Esophagus (tissue), 2 donors: ENCODE data around the gene KHK. TPM values are rescaled to one million over a fixed set of nuclear protein-coding genes. Genes with fewer than 3 reads are reported as not detected.
A peak's percentile ranks its signal among the peaks of the same experiment; 100 is the strongest.

ENCODE experiments used
- H3K27ac ChIP-seq, 2 donors: one replicate each; pipeline ENCODE4 v1.5.1; 2013; ENCODE audit warnings: low read depth in 2 of 2, mild to moderate bottlenecking in 2 of 2, inconsistent platforms in 1 of 2, low read length in 1 of 2, moderate library complexity in 1 of 2
- H3K27me3 ChIP-seq, 2 donors: one replicate each; pipeline ENCODE4 v1.6.1; 2013; ENCODE audit warnings: low read length in 2 of 2, control low read depth in 1 of 2, mild to moderate bottlenecking in 1 of 2; ENCODE audit not compliant: insufficient read depth in 2 of 2, control insufficient read depth in 1 of 2
- H3K36me3 ChIP-seq, 2 donors: one replicate each; pipeline ENCODE4 v1.6.1; 2013; ENCODE audit warnings: low read length in 1 of 2; ENCODE audit not compliant: control insufficient read depth in 2 of 2, insufficient read depth in 2 of 2
- H3K4me1 ChIP-seq, 2 donors: one replicate each; pipeline ENCODE4 v1.6.1; 2013; ENCODE audit warnings: low read length in 1 of 2; ENCODE audit not compliant: control insufficient read depth in 2 of 2, insufficient read depth in 2 of 2
- H3K4me3 ChIP-seq, 2 donors: one replicate each; pipeline ENCODE4 v1.5.1; 2013; ENCODE audit warnings: low read length in 2 of 2, mild to moderate bottlenecking in 2 of 2, low read depth in 1 of 2, moderate library complexity in 1 of 2
- H3K9me3 ChIP-seq, 2 donors: one replicate each; pipeline ENCODE4 v1.6.1; 2013; ENCODE audit warnings: mild to moderate bottlenecking in 2 of 2, low read depth in 1 of 2, low read length in 1 of 2, moderate library complexity in 1 of 2; ENCODE audit not compliant: control insufficient read depth in 2 of 2, insufficient read depth in 1 of 2
- WGBS, 2 donors: extraction: QIAGEN DNeasy Blood & Tissue Kit; methylation state at CpG; one replicate each; pipeline ENCODE4 v1.1.7; 2013; 5-methylcytosine and 5-hydroxymethylcytosine counted together
- polyA plus RNA-seq, 2 donors: library from polyadenylated mRNA; stranded (reverse); fragments of 200-250 nt; gene quantifications; one replicate each; pipeline ENCODE4 v1.2.3, GENCODE V29; 2013
- donor health status: healthy with polysubstance abuse.
- donor health status: Bipolar disorder and iron deficiency.

The KHK gene
- polyA plus RNA-seq, 2 donors: 2.2 to 3.3 TPM

DNA sequence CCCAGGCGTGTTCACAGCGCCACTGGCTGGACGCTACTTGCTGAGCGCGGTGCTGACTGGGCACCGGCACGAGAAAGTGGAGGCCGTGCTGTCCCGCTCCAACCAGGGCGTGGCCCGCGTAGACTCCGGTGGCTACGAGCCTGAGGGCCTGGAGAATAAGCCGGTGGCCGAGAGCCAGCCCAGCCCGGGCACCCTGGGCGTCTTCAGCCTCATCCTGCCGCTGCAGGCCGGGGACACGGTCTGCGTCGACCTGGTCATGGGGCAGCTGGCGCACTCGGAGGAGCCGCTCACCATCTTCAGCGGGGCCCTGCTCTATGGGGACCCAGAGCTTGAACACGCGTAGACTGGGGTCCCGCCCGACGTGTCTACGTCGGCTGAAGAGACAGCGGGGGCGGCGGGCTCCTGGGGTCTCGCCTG lies 891 bp upstream of the KHK start:
- no peaks in the 10 kb centered on the region for H3K27me3 ChIP-seq
- H3K36me3 ChIP-seq: no peaks in the 10 kb centered on the region
- peaks cover 4 to 16% of the 10 kb centered on the region in 2 donors for H3K4me1 ChIP-seq
- peak overlapping the region; percentile 89 for H3K27ac ChIP-seq
- H3K4me3 ChIP-seq: peak overlapping the region; percentile 51 to 61
- no peaks in the 10 kb centered on the region for H3K9me3 ChIP-seq
- 1% methylated on average over 38 of the region's 38 CpGs for WGBS, 2 donors

DNA sequence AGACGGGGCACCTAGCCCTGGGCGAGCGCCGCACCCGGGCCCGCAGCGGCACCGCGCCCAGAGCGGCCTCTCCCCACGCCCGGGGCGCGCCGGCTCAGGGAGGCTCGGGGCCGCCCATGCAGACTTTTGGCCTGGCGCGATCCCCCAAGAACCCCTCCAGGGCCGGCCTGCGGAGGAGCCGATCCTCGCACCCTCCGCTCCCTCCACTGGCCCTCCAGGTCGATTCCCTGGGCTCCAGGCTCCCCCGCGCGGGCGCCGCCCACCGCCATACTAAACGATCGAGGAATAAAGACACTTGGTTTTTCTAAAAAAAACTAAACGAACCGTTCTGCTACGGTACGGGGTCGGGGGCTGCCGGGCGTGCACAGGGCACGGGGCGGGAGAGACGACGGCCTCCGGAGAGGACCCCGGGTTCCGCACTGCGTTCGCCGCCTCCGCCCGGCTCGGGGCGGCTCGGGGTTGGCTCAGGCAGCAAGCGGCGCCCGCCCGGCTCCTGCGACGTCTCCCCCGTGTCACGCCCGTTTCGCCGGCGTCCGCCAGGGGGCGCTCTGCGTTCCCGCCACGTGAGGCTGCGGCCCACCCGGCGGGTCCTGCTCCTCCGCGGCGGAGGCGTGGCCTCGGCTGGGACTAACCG lies 365 bp upstream of the KHK start:
- WGBS, 2 donors: 0 to 1% methylated on average over 68 to 81 of the region's 81 CpGs
- Histone ChIP-seq H3K9me3 (no peaks in the 10 kb centered on the region), H3K4me3 (peak overlapping the region; percentile 51 to 61), H3K4me1 (peaks cover 4 to 12% of the 10 kb centered on the region in 2 donors), H3K36me3 (no peaks in the 10 kb centered on the region), H3K27me3 (no peaks in the 10 kb centered on the region), H3K27ac (peak overlapping the region; percentile 89)

DNA sequence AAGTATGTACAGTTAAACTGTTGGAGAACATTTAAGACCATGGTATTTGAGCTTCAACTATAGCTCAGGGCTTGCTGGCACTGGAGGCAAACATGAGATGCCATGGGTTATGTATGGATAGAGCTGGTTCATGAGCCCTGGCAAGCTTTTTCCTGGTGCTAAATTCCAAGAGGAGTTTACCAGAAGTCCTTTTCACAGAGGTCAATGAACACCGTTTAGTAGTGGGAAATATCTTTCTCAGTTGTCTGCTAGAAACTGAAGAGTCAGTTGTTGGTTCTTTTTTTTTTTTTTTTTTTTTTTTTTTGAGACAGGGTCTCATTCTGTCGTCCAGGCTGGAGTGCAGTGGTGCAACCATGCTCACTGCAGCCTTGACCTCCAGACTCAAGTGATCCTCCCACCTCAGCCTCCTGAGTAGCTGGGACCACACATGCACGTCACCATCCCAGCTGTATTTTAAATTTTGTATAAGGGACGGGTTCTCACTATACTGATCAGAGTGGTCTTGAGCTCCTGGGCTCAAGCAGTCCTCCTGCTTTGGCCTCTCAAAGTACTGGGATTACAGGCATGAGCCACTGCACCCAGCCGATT lies 1.3 kb downstream of the KHK start:
- Histone ChIP-seq H3K36me3 (peaks cover 0 to 2% of the 10 kb centered on the region in 2 donors), H3K4me3 (no peak overlapping the region), H3K27ac (no peak overlapping the region), H3K4me1 (peaks cover 4 to 10% of the 10 kb centered on the region in 2 donors), H3K27me3 (no peaks in the 10 kb centered on the region), H3K9me3 (no peaks in the 10 kb centered on the region)
- 86 to 87% methylated on average over 5 of the region's 5 CpGs for WGBS, 2 donors

DNA sequence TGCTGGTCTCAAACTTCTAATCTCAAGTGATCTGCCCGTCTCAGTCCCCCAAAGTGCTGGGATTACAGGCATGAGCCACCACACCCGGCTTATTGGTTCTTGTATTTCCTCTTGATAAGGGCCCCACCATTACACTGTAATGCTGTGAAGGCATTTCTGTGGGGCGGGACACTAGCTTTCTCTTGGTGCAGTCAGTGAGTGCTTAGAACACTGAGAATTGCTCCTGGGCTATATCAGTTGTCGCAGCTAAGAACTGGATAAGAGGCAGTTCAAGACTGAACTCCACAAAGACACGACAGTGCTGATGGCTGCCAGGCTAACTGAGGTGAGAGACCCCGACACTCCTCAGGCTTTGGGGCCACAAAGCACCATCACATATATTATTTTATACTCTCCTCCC lies 2.1 kb downstream of the KHK start:
- no peaks in the 10 kb centered on the region for H3K9me3 ChIP-seq
- H3K4me3 ChIP-seq: no peak overlapping the region
- peaks cover 0 to 2% of the 10 kb centered on the region in 2 donors for H3K36me3 ChIP-seq
- peaks cover 4 to 10% of the 10 kb centered on the region in 2 donors for H3K4me1 ChIP-seq
- H3K27me3 ChIP-seq: no peaks in the 10 kb centered on the region
- WGBS, 2 donors: 86 to 95% methylated on average over 6 of the region's 6 CpGs
- H3K27ac ChIP-seq: no peak overlapping the region

DNA sequence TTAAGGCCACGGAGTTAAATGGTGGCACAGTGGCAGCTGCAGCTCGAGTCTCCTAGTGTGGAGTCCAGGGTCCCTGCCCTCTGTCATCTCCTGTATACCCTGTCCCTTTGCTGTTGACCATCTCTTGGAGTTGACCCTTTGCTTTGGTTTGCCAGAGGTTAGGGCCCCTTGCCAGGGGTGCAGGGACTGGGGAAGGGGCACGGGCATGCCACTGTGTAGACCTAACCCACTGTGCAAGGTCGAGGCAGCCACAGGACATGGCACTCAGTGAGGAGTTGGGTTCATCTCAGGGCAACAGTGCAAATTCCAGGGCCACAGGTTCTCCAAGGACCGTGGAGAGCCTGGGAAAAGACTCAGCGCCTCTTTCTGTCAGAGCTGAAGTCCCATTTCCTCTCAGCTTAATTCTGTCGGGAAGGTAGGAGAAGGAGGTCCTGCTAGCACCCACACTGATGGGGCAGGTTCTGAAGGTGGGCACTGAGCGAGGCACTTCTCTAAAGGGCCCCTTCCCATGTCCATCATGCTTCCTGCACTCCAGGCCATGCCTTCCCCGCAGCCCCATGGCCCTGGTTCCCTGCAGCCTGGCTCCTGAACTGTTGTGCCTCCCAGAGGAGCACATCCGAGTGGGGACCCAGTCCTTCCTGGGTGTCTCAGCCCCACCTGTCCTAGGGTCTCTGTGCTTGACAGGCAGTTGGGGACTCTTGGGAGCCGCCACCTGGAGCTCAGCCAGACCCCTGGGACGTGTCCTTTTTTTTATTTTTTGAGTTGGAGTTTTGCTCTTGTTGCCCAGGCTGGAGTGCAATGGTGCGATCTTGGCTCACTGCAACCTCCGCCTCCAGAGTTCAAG lies 2.8 kb downstream of the KHK start:
- 88 to 90% methylated on average over 14 of the region's 14 CpGs for WGBS, 2 donors
- no peak overlapping the region for H3K27ac ChIP-seq
- no peaks in the 10 kb centered on the region for H3K9me3 ChIP-seq
- no peaks in the 10 kb centered on the region for H3K27me3 ChIP-seq
- peaks cover 4 to 10% of the 10 kb centered on the region in 2 donors for H3K4me1 ChIP-seq
- no peak overlapping the region for H3K4me3 ChIP-seq
- H3K36me3 ChIP-seq: peaks cover 0 to 2% of the 10 kb centered on the region in 2 donors

DNA sequence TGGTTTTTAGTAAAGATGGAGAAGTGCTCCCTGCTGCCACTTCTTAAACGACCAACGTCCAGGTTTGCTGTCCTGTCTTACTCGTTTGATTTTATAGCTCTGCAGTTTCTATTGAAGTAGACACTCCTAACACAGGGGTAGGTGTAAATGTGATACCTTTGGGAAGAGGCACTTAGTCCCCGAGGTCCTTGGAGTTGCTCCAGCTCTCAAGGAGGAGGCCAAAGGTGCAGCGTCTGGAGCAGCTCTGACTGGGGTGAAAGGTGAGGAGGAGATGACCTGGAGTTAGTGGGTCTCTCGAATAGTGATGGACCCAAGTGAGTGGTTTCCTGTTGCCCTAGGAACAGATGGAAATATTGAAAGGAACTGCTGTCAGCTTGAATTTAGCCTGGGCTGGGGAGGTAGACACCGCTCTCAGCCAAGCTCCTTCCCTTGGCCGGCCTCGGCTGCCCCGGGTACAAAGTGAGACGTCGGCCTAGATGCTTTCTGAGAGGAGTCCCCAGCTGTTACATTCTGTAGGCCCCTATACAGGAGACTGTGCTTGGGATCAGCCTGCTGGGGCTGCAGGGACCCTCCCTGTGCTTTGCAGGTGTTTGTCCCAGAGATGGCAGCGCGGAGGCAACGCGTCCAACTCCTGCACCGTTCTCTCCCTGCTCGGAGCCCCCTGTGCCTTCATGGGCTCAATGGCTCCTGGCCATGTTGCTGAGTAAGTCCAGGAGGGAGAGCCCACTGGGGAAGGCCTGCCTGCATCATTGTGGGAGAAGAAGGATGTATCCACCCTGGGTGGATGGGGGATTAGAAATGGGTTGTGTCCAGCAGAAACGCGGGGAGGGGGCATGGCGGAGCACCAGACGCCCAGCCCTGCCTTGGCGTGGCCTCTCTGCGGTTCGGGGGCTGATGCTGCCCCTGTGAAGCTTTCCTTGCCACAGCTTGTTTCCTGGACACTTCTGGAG lies 5.4 kb downstream of the KHK start:
- Histone ChIP-seq H3K4me1 (peaks cover under 1 to 14% of the 10 kb centered on the region in 2 donors), H3K27ac (no peak overlapping the region), H3K4me3 (no peak overlapping the region), H3K9me3 (no peaks in the 10 kb centered on the region), H3K27me3 (no peaks in the 10 kb centered on the region), H3K36me3 (peaks cover 0 to 2% of the 10 kb centered on the region in 2 donors)
- WGBS, 2 donors: 74 to 81% methylated on average over 25 of the region's 25 CpGs

DNA sequence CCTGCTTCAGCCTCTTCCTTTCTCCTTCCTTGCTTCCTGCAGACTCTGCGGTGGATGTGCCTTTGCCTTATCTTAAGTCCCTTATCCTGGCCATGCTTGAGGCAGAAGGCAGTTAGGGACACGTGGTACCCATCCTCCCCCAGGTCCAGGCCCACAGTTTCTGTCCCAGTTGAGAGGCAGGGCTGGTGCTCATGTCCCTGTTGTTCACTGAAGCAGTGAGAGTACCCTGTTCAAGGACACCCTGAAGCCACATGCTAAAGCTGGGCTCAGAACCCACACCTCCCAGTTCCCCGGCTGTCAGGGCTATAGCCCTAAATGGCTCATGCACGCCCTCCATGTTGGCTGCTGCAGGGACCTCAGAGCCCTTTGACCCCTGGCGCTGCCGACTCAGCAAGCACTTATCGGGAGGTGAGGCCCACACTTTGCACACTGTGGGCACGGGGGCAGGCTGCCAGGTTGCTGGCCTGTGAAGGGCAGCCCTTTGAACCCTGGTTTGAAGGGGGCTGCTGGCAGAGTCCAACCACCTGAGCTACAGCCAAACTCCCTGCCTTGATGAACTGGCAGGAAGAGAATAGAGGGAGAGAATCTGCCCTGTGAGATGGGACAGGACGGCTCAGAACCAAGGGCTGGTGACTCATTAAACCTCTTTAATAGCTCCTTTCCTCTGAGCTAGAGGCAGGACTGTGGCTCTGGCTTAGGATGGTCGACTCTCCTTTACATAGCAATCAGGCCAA lies 6.3 kb downstream of the KHK start:
- Histone ChIP-seq H3K4me1 (peaks cover 0 to 10% of the 10 kb centered on the region in 2 donors), H3K36me3 (peaks cover 0 to 2% of the 10 kb centered on the region in 2 donors), H3K4me3 (no peak overlapping the region), H3K27me3 (no peaks in the 10 kb centered on the region), H3K27ac (no peak overlapping the region), H3K9me3 (no peaks in the 10 kb centered on the region)
- 60 to 77% methylated on average over 9 to 10 of the region's 10 CpGs for WGBS, 2 donors

DNA sequence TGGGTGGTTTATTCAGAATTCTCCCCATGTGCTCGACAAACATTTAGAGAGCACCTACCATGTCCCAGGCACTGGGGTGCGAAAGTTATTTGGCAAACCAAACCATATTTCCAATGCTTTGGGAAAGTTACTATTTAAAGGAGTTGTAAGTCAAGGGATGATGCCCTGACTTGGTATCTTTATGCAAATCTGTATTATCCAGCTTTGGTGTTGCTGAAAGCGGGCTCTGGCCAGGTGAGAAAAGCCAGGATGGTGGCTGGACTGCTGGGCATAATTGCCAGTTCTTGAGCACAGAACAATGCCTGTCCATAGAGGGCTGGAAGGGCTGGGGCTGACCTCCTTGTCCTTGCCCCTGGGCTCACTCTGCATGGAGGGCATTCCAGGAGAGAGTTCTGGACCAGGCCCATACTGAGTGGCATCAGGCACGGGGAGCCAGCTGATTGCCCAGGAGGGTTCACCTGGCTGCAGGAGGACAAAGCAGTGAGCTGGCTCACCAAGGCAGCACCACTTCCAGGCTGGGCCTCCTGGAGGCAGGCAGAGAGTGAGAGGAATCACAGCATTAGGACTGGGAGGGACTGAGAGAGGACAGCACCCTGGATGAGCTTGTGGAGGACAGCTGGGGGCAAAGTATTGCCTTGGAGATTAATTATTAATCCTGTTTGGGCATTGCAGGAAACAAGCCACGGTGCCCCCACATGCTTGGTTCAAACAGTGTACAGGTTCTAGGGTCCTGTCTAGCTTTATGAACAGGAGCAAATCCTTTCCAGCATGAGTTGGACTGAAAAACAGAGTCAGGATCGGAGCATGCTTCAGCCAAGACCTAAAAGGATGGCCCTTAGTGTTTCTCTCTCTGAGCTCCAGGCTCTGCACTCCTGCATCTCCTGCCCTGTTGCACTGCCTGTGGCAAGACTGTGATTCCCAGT lies 7.1 kb downstream of the KHK start:
- H3K36me3 ChIP-seq: peaks cover 0 to 2% of the 10 kb centered on the region in 2 donors
- no peak overlapping the region for H3K4me3 ChIP-seq
- no peaks in the 10 kb centered on the region for H3K27me3 ChIP-seq
- H3K4me1 ChIP-seq: peaks cover 0 to 10% of the 10 kb centered on the region in 2 donors
- no peak overlapping the region for H3K27ac ChIP-seq
- 84 to 86% methylated on average over 6 of the region's 6 CpGs for WGBS, 2 donors
- H3K9me3 ChIP-seq: no peaks in the 10 kb centered on the region
